HepG2 (cell line): Measurements from ENCODE around the gene TEAD3. TPM values are rescaled to one million over a fixed set of nuclear protein-coding genes. Genes with fewer than 3 reads are reported as not detected.
A peak's percentile ranks its signal among the peaks of the same experiment; 100 is the strongest.

Source experiments
- AHR ChIP-seq: IDR thresholded peaks from 2 replicates; pipeline ENCODE4 v1.6.1; 2018; ENCODE audit warnings: missing genetic modification reagents, missing compliant biosample characterization
- EEA1 ChIP-seq: sonication (generic); formaldehyde crosslinking; IDR thresholded peaks from 2 replicates; pipeline ENCODE4 v1.5.1; 2020; ENCODE audit warnings: mild to moderate bottlenecking, missing genetic modification reagents, borderline replicate concordance
- ISX ChIP-seq: sonication (generic); formaldehyde crosslinking; conservative IDR thresholded peaks from 2 replicates; pipeline ENCODE4 v1.5.0; 2020; ENCODE audit warnings: missing genetic modification reagents
- KDM5B ChIP-seq: sonication (generic); formaldehyde crosslinking; IDR thresholded peaks from 2 replicates; pipeline ENCODE4 v1.4.0; 2020; ENCODE audit warnings: missing genetic modification reagents, mild to moderate bottlenecking, borderline replicate concordance
- MXI1 ChIP-seq: IDR thresholded peaks from 3 replicates; pipeline ENCODE4 v1.6.1; 2012; ENCODE audit warnings: low read depth, low read length, inconsistent platforms, borderline replicate concordance
- NBN ChIP-seq: fragments of 450-650 bp; conservative IDR thresholded peaks from 2 replicates; pipeline ENCODE4 v1.6.1; 2017
- RFXAP ChIP-seq: sonication (generic); formaldehyde crosslinking; IDR thresholded peaks from 2 replicates; pipeline ENCODE4 v1.4.0; 2020; ENCODE audit warnings: missing genetic modification reagents, borderline replicate concordance
- RXRA ChIP-seq: sonication (generic); formaldehyde crosslinking; IDR thresholded peaks from 2 replicates; pipeline ENCODE4 v1.5.1; 2020; ENCODE audit warnings: missing genetic modification reagents
- SAFB2 ChIP-seq: sonication (generic); formaldehyde crosslinking; IDR thresholded peaks from 2 replicates; pipeline ENCODE4 v1.5.1; 2020; ENCODE audit warnings: missing genetic modification reagents, low read depth, mild to moderate bottlenecking, borderline replicate concordance
- SIX4 ChIP-seq: sonication (generic); formaldehyde crosslinking; IDR thresholded peaks from 2 replicates; pipeline ENCODE4 v1.4.0; 2020; ENCODE audit warnings: missing genetic modification reagents
- TAF1 ChIP-seq: sonication (generic); formaldehyde crosslinking; IDR thresholded peaks from 2 replicates; pipeline ENCODE4 v1.4.0; 2020; ENCODE audit warnings: missing genetic modification reagents
- TEAD2 ChIP-seq: sonication (generic); formaldehyde crosslinking; IDR thresholded peaks from 2 replicates; pipeline ENCODE4 v1.9.0; 2021; ENCODE audit warnings: missing genetic modification reagents
- ZBTB8A ChIP-seq: sonication (generic); formaldehyde crosslinking; IDR thresholded peaks from 2 replicates; pipeline ENCODE4 v1.4.0; 2020; ENCODE audit warnings: mild to moderate bottlenecking, low read depth, missing genetic modification reagents, borderline replicate concordance
- ZFYVE20 ChIP-seq: sonication (generic); formaldehyde crosslinking; IDR thresholded peaks from 2 replicates; pipeline ENCODE4 v1.8.0; 2023; ENCODE audit warnings: low read depth, mild to moderate bottlenecking, moderate library complexity, missing genetic modification reagents, borderline replicate concordance
- ZNF160 ChIP-seq: sonication (generic); formaldehyde crosslinking; IDR thresholded peaks from 2 replicates; pipeline ENCODE4 v1.8.0; 2022; ENCODE audit warnings: mild to moderate bottlenecking, inconsistent platforms, missing genetic modification reagents
- ZNF282 ChIP-seq: fragments of 450-650 bp; IDR thresholded peaks from 2 replicates; pipeline ENCODE4 v1.6.1; 2018; ENCODE audit not compliant: partially characterized antibody
- ZNF432 ChIP-seq: sonication (generic); formaldehyde crosslinking; IDR thresholded peaks from 2 replicates; pipeline ENCODE4 v1.5.0; 2020; ENCODE audit warnings: missing genetic modification reagents, mild to moderate bottlenecking, borderline replicate concordance
- ZNF441 ChIP-seq: sonication (generic); formaldehyde crosslinking; IDR thresholded peaks from 2 replicates; pipeline ENCODE4 v1.7.0; 2021; ENCODE audit warnings: missing genetic modification reagents, borderline replicate concordance
- ZNF451 ChIP-seq: sonication (generic); formaldehyde crosslinking; IDR thresholded peaks from 2 replicates; pipeline ENCODE4 v1.5.0; 2020; ENCODE audit warnings: mild to moderate bottlenecking, missing genetic modification reagents
- ZNF619 ChIP-seq: sonication (generic); formaldehyde crosslinking; IDR thresholded peaks from 2 replicates; pipeline ENCODE4 v1.4.0; 2020; ENCODE audit warnings: mild to moderate bottlenecking, missing genetic modification reagents
- ZNF672 ChIP-seq: sonication (generic); formaldehyde crosslinking; IDR thresholded peaks from 2 replicates; pipeline ENCODE4 v1.8.1; 2022; ENCODE audit warnings: missing genetic modification reagents
- ZZZ3 ChIP-seq: sonication (generic); formaldehyde crosslinking; IDR thresholded peaks from 2 replicates; pipeline ENCODE4 v1.4.0; 2020; ENCODE audit warnings: missing genetic modification reagents, mild to moderate bottlenecking, borderline replicate concordance
- polyA plus RNA-seq, 8 experiments: library from polyadenylated mRNA; depleted of rRNA in 3 of 8; stranded (reverse) in 7 of 8; unstranded in 1 of 8; fragments of >200 nt; fragmentation: Illumina TruSeq in 4 of 8; extraction: Trizol in 4 of 8; gene quantifications; 2 replicates each; pipeline versions ENCODE4 v1.2.1 to v1.2.3, GENCODE V29; 2011 to 2016; ENCODE audit warnings: low read depth in 4 of 8, missing spikeins in 1 of 8, mixed read lengths in 1 of 8; ENCODE audit not compliant: insufficient read depth in 1 of 8
- total RNA-seq, 5 experiments: library from RNA; depleted of rRNA; stranded (reverse); fragments of >200 nt; fragmentation: Illumina TruSeq; extraction: Trizol; gene quantifications; 2 replicates each; pipeline ENCODE4 v1.2.3, GENCODE V29; 2016; ENCODE audit warnings: low read depth in 1 of 5
- TF ChIP-seq, protein P1 (sequence below): sonication (generic); formaldehyde crosslinking; IDR thresholded peaks from 2 replicates; pipeline ENCODE4 v1.4.0; 2020; ENCODE audit warnings: mild to moderate bottlenecking, missing genetic modification reagents
- TF ChIP-seq, protein P2 (sequence below): sonication (generic); formaldehyde crosslinking; IDR thresholded peaks from 2 replicates; pipeline ENCODE4 v1.5.0; 2020; ENCODE audit warnings: mild to moderate bottlenecking, missing genetic modification reagents, borderline replicate concordance
- TF ChIP-seq, protein P3 (sequence below): sonication (generic); formaldehyde crosslinking; IDR thresholded peaks from 2 replicates; pipeline ENCODE4 v1.5.1; 2020; ENCODE audit warnings: missing genetic modification reagents, mild to moderate bottlenecking, borderline replicate concordance

TEAD3 gene
- total and polyA plus RNA-seq, 2 of the 13 experiments (the other 11 are each of a cell fraction or from before 2014, with no cell fraction given) = 15.1 to 16.5 TPM

DNA sequence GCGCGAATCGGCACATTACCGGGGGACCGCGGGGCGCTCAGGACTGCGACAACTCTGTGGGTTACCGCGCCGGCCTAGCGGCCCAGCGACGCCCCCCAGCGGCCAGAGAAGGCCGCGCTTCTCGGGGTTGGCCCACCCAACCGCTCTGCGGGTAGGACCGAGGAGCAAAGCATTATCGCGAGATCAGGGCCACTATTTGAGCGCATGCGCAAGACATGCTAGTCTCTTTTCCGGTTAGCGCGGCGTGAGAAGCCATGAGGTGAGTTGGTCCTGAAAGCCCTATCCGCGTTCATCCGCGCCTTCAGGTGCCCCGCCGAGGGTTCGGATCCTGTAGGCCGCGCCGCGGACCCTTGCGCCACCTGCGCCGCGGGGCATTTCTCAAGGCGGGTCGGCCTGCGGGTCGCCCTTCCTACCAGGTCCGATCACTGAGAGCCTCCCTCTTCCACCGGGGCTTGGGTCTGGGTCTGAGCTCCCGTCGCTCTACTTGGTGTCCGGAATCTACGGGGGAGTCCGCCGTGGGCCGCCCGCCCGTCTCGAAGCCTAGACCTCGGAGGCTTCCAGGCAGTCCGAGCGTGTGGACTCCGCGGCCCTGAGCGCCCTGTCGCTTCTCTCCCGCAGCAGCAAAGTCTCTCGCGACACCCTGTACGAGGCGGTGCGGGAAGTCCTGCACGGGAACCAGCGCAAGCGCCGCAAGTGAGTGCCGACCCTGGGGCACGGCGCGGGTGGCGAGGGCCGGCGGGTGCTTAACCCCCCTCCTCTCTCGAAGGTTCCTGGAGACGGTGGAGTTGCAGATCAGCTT lies 28.5 kb downstream of the TEAD3 start, which contains the start of gene RPL10A (continued):
- TF ChIP-seq RXRA (peak; percentile 74; the same call in 1 of the 2 replicates), SIX4 (CRISPR knock-in tag) (peak; percentile 82; the same call in 1 of the 2 replicates), ZNF672 (CRISPR knock-in tag) (no peak), RFXAP (CRISPR knock-in tag) (peak; percentile 87), ZNF441 (CRISPR knock-in tag) (peak; percentile 79), ZNF282 (no peak), ZNF432 (CRISPR knock-in tag) (peak; percentile 85; the same call in 1 of the 2 replicates), SAFB2 (CRISPR knock-in tag) (peak; percentile 97), NBN (no peak), ZNF160 (CRISPR knock-in tag) (peak; percentile 93), ISX (CRISPR knock-in tag) (peak; percentile 96), AHR (CRISPR knock-in tag) (peak; percentile 94; the same call in 1 of the 2 replicates), ZFYVE20 (no peak; the same call in none of the 2 replicates), ZZZ3 (peak; percentile 99), ZBTB8A (CRISPR knock-in tag) (0 out of 2 replicates have a peak, but pooled peaks have one; percentile 15), TAF1 (peak; percentile 100), EEA1 (CRISPR knock-in tag) (no peak; the same call in 1 of the 2 replicates), TEAD2 (CRISPR knock-in tag) (0 out of 2 replicates have a peak, but pooled peaks have one; percentile 55), ZNF619 (CRISPR knock-in tag) (peak; percentile 96), ZNF451 (CRISPR knock-in tag) (peak; percentile 93), MXI1 (peak; percentile 96), KDM5B (CRISPR knock-in tag) (peak; percentile 98)
- TF ChIP-seq, protein P1, sequence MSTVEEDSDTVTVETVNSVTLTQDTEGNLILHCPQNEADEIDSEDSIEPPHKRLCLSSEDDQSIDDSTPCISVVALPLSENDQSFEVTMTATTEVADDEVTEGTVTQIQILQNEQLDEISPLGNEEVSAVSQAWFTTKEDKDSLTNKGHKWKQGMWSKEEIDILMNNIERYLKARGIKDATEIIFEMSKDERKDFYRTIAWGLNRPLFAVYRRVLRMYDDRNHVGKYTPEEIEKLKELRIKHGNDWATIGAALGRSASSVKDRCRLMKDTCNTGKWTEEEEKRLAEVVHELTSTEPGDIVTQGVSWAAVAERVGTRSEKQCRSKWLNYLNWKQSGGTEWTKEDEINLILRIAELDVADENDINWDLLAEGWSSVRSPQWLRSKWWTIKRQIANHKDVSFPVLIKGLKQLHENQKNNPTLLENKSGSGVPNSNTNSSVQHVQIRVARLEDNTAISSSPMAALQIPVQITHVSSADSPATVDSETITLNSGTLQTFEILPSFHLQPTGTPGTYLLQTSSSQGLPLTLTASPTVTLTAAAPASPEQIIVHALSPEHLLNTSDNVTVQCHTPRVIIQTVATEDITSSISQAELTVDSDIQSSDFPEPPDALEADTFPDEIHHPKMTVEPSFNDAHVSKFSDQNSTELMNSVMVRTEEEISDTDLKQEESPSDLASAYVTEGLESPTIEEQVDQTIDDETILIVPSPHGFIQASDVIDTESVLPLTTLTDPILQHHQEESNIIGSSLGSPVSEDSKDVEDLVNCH (CRISPR knock-in tag) = no peak
- TF ChIP-seq, protein P2, sequence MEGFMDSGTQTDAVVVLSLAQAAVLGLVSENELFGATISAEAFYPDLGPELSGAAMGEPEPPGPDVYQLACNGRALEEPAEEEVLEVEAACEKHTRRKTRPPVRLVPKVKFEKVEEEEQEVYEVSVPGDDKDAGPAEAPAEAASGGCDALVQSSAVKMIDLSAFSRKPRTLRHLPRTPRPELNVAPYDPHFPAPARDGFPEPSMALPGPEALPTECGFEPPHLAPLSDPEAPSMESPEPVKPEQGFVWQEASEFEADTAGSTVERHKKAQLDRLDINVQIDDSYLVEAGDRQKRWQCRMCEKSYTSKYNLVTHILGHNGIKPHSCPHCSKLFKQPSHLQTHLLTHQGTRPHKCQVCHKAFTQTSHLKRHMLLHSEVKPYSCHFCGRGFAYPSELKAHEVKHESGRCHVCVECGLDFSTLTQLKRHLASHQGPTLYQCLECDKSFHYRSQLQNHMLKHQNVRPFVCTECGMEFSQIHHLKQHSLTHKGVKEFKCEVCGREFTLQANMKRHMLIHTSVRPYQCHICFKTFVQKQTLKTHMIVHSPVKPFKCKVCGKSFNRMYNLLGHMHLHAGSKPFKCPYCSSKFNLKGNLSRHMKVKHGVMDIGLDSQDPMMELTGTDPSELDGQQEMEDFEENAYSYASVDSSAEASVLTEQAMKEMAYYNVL = peak; percentile 81; the same call in 1 of the 2 replicates
- TF ChIP-seq, protein P3, sequence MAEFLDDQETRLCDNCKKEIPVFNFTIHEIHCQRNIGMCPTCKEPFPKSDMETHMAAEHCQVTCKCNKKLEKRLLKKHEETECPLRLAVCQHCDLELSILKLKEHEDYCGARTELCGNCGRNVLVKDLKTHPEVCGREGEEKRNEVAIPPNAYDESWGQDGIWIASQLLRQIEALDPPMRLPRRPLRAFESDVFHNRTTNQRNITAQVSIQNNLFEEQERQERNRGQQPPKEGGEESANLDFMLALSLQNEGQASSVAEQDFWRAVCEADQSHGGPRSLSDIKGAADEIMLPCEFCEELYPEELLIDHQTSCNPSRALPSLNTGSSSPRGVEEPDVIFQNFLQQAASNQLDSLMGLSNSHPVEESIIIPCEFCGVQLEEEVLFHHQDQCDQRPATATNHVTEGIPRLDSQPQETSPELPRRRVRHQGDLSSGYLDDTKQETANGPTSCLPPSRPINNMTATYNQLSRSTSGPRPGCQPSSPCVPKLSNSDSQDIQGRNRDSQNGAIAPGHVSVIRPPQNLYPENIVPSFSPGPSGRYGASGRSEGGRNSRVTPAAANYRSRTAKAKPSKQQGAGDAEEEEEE (CRISPR knock-in tag) = peak; percentile 84
